GM19438 (cell line): ENCODE results near the gene GAS6.
"Not testable (repeated sequence)": the region's sequence is repeated elsewhere in the genome, so short reads cannot be mapped to it uniquely, and the experiment has no call there.

Experiments
- ATAC-seq: cut with Tn5 transposase; IDR thresholded peaks from one replicate; pipeline ENCODE4 v1.9.1; 2021; ENCODE audit warnings: low read depth; ENCODE audit not compliant: unreplicated experiment

Gene GAS6

GRCh38 chr13:113863524-113864272 lies at the start of gene GAS6:
GAS6 (minus strand) TSS chr13:113864076; CDS start chr13:113863920, 156 bp downstream.
- no peak for ATAC-seq

- ATAC-seq: not testable (repeated sequence)
Measured at GRCh38 chr13:113913408-113913807, 49.5 kb upstream of the GAS6 start.

GRCh38 chr13:113912596-113912995 lies 48.7 kb upstream of the GAS6 start:
- no peak for ATAC-seq

GRCh38 chr13:113907635-113908617 lies 44.0 kb upstream of the GAS6 start:
- no peak for ATAC-seq

GRCh38 chr13:113906571-113906970 lies 42.7 kb upstream of the GAS6 start:
- no peak for ATAC-seq

GRCh38 chr13:113905942-113906341 lies 42.1 kb upstream of the GAS6 start:
- no peak for ATAC-seq

GRCh38 chr13:113905018-113905417 lies 41.1 kb upstream of the GAS6 start:
- no peak for ATAC-seq

- ATAC-seq: no peak
Measured at GRCh38 chr13:113904411-113904810, 40.5 kb upstream of the GAS6 start.

GRCh38 chr13:113903912-113904311 lies 40.0 kb upstream of the GAS6 start:
- no peak for ATAC-seq

- ATAC-seq: no peak
Measured at GRCh38 chr13:113902986-113903775, 39.3 kb upstream of the GAS6 start.

GRCh38 chr13:113902481-113902880 lies 38.6 kb upstream of the GAS6 start:
- ATAC-seq: no peak

GRCh38 chr13:113901642-113902041 lies 37.8 kb upstream of the GAS6 start:
- ATAC-seq: no peak

GRCh38 chr13:113901231-113901630 lies 37.4 kb upstream of the GAS6 start:
- no peak for ATAC-seq

- ATAC-seq: no peak
Measured at GRCh38 chr13:113900646-113901045, 36.8 kb upstream of the GAS6 start.

GRCh38 chr13:113898391-113898790 lies 34.5 kb upstream of the GAS6 start:
- no peak for ATAC-seq

- no peak for ATAC-seq
Measured at GRCh38 chr13:113897966-113898365, 34.1 kb upstream of the GAS6 start.

GRCh38 chr13:113897161-113897560 lies 33.3 kb upstream of the GAS6 start:
- ATAC-seq: no peak

- no peak for ATAC-seq
Measured at GRCh38 chr13:113895436-113895835, 31.6 kb upstream of the GAS6 start.

- no peak for ATAC-seq
Measured at GRCh38 chr13:113890774-113891480, 27.1 kb upstream of the GAS6 start.

GRCh38 chr13:113889467-113889866 lies 25.6 kb upstream of the GAS6 start:
- ATAC-seq: no peak
